Activated T-helper 9 cell treated with anti-CD3 and anti-CD28 coated beads, Interleukin-2, amount 50 U/mL, for 16 hours (primary cell): ENCODE results near the gene ANXA2R.
A peak's percentile ranks its signal among the peaks of the same experiment; 100 is the strongest.

Experiments used
- DNase-seq: peaks from one replicate; pipeline ENCODE4 v3.0.0-alpha.2; 2020; ENCODE audit warnings: low read depth

Gene ANXA2R

DNA sequence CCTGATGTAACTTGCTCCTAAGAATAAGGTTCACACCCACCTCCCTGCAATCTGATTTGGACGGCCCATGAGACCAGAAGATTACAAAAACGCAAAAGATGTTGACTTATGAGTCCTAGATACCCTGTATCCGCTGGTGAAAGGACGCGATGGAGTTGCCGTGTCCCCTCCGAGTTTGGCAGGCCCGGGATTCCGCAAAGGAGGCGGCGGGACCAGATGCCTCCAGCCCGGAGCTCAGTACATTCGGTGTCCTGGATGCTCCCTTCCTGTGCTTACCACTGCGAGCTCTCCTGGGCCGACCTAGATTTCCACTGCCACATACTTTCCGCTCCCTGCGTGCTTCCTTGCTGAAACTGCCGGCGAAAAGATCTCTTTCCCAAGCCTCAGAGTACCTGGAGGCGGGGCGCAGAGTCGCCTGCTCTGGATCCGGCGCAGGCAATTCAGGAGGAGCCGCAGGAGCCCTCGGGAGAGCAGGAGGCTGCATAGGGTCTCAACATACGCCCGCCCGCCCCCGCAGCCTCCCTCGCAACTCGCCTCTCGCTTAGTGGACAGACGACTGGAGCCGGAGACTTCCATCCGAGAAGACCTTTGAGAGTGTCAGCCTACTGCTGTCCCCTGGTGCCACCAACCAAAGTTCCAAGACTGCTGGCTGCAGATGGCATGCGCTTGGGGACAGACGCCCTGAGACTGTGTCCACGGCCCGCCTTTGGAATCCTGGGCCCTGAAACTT, 39.8 kb downstream of the ANXA2R start:
- DNase-seq, result no peak

DNA sequence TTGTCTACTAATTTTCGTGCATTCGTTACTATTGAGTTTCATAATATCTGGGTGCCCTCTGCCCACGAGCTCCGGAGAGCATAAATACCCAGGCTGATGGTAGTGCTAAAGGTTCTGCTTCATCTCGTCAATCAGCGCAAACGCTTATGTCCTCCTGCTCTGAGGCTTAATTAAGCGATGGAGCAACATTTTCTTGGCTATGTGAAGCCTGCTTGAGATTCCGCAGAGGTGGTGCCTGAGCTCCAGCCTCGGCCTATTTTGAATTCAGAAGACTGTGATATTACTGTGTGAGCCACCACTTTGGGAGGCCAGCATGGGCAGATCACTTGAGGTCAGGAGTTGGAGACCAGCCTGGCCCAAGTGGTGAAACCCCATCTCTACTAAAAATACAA, 44.8 kb downstream of the ANXA2R start:
- DNase-seq, result no peak

DNA sequence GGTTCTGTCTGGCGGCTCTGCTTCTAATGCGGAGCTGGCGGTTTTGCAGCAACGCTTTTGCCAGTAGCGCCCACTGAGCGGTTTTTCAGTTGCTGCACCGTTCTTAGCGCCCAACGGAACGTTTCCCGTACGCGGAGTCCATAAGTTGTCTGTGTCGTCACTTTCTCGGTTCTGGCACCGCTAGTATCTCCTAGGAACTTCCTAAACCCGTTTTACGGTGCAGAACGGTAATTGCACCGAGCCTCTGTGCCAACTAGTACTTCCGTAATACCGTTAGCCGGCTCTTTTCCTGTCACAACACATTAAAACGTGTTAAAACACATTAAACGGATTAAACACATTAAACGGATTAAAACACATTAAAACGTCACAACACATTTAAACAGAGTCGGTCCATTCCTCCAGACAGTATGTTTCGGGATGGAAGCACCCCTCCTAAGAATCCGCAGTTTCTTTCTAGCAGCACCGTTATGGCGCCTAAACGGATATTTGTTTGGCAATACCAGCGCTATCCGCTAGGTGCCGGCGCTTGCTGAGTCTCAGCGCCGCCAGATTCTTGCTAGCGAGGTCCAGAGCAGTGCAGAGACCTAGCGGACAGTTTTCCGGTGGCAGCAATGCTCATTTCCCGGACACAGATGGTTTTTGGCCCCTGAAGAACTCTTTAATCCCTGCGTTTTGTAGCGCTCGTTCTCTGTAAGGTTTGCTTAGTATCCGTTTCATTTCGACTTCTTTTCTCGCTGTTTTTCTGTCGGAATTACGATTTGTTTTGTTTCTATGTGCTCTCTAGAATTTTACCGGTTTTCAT, 45.4 kb downstream of the ANXA2R start:
- peak; percentile 79 for DNase-seq

DNA sequence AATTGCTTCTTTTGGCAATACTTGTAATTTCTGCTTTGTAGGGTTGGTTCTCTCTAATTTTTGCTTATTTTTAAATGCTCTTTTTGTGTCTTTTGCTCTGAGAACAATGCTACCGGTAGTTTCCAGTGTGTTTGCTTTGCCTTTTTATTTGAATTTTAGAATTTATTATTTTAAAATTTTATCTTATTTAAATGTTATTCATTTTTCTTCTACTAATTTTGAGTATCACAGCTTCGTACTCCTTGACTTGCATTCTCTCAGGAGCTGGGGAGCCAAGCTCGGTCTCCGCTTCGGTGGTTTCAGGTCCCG, 45.9 kb downstream of the ANXA2R start:
- no peak for DNase-seq

DNA sequence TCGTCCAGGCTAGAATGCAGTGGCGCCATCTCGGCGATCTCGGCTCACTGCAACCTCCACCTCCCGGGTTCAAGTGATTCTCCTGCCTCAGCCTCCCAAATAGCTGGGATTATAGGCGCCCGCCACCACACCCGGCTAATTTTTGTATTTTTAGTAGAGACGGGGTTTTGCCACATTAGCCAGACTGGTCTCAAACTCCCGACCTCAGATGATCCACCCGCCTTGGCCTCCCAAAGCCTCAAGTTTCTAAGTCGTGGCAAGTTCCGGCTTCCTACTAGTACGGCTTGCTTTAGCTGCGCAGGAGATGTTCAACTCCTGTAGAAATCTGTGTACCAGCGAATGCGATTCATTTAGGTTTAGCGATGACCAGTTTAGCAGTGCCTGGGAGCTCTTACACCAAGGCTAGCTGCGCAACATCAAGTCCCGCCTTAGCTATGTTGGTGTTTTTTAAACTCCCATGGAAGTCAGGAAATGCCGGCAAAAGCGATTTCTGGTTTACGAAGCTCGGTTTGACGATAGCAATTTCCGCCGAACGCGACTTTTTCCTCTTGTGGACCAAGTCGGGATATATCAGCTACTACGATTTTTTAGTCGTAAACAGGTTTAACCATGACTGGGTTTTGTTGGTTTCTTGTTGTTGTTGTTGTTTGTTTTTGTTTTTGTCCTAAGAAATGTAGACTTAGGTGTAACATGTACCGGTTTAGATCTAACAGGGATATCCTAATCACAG, 46.4 kb downstream of the ANXA2R start:
- no peak for DNase-seq

DNA sequence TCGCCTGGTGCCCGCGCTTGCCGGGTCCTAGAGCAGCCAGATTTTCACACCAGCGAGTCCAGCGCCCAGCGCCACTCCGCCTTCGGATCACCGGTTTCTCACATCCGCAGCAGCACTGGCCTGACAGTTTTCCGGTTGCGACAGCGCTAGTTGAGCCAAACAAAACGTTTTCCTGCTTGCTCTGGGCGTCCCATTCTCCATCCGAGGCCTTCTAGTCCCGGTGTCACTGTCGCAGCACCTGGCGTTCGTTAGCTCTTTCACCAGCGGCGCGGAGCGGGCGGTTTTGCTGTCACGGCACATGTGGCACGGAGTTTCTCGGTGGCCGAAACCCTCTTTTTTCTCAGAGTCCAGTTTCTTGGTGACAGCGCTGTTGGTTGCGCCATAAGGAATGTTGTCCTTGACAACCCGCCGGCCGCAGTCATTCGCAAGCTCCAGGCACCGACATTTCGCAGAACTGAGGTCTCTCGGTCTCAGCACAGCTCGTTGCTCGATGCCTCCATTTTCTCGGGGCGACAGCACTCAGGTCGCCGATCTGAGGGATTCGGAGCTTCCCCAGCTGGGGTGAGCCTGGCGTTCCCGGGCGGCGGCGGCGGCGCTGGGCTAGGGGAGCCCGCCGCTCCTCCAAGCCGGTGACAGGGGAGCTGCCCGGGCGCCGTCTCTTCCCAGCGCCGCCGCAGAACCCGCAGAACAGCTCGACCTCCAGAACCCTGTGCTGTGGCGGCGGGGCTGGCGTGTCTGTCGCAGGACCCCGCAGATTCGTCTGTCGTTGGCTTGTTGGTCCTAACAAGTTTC, 47.8 kb downstream of the ANXA2R start:
- DNase-seq, result peak; percentile 49

DNA sequence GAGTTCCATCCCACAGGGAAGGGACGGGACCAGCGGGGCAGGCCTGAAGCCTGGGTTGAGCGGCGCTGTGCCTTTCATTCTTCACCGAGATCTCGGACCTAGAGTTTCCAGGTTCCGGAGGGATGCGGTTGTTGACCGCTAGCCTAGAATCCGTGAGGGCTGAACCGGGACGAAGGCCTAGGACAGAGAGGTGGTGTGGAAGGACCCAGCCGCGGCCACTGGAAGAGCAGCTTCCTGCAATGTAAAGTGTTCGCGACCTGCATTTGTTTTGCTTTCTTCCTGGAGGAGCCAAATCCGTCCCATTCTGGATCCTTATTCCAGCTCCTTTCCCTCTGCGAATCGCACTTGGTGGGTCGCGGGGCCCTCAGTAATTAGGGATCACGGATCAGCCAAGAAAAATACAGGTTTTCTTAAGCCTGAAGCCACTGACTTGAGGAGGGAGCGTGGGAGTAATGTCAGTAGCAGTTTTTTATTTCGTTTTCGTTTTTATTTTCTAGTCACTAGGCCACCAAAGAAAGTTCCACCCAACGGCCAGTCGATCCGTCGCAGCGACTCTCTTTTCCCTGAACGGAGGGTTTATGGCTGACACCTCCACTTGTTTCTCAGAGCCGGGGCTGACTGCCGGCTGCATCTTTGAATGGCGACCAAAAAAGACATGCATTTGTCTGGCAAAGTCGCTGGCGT, 48.6 kb downstream of the ANXA2R start:
- DNase-seq, result no peak

DNA sequence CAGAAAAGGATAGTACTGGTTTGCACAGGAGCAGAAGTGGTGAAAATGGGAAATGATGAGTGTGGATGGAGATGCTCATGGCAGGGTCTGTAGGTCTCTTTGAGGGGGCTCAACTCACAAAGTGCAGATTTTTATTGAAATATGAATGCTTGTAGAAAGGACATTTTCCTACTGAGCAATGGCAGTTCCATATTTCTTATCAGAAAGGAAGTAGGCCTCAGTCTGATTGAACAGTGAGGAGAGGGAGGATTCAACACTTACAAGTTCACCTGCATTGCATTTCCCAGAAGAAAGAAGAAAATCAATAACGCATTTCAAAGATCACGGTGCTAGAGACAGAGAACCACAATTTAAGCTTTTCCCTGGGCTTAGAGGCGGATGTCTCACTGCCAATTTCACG, 49.2 kb downstream of the ANXA2R start:
- DNase-seq, result no peak
